ENCODE data around the gene PDE5A.

PDE5A gene

DNA sequence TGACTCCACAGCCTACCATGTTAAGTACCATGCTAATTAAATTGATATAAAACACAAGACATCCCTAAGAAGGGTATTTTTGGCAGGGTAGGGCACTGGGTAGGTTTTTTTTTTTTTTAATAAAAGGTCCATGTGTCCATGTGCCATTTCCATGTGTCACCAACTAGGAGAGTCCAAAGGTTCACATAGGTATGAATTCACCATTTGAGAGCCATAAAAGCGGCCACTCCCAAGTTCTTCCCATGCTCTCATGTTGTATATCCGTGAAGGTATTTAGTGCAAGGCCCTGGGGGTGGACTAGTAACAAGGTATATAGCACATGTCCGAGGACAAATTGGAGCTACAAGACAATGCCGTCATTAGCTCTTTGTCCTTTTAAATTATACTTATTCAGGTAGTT is 107.3 kb downstream of the PDE5A start:
- DNase-seq (ENCODE audit: low read depth in 2 of 2): no peak

DNA sequence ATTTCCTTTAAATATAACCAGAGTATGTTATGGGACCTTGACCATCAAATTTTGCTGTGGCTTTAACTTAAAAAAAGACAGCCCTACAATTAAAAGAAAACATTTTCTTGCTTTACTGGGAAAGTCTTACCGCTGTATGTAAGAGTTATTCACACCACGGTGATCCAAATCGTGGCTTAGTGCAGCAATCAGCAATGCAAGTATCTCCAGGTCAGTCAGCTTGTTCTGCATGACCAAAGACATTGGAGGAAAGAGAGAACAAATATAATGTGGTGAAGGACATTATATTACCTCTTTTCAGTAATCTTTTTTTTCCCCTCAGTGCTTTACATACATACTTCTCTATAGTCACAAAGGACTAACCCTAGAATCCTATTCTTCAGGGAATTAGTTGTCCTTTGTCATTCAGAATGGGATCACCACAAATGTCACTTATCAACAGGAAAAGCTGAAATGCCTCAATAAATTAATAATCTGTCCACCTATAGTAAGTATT is 109.6 kb downstream of the PDE5A start:
- DNase-seq (ENCODE audit: low read depth in 2 of 2): no peak

DNA sequence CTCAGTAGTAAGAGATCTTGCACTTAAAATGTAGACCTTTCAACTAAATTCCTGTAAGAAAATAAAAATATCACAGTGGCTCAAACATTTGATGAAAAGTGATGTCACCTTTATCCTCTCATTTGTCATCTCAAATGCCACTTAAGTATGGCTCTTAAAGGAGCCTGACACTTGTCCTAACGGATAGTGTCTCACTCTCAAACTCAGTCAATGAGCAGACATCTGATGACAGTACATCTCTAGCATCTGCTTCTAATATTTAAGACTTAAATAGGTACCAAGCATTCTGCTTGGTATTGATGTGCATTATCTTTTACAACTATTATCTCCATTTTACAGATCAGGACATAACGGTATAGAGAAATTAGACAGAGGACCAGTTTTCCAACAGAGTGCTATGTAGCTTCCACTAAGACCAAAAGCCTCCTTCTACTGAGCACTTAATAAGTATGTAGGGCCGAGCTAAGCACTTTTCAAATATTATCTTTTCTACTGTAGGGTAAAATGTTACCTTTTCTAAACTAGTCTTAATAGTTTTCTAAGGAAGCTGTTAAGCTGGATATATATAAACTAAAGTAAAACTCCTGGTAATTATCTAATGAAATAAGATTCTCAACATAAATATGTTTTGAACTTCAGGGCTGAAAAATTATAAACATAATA is 110.2 kb downstream of the PDE5A start:
- no peak for DNase-seq (ENCODE audit: low read depth in 2 of 2)

DNA sequence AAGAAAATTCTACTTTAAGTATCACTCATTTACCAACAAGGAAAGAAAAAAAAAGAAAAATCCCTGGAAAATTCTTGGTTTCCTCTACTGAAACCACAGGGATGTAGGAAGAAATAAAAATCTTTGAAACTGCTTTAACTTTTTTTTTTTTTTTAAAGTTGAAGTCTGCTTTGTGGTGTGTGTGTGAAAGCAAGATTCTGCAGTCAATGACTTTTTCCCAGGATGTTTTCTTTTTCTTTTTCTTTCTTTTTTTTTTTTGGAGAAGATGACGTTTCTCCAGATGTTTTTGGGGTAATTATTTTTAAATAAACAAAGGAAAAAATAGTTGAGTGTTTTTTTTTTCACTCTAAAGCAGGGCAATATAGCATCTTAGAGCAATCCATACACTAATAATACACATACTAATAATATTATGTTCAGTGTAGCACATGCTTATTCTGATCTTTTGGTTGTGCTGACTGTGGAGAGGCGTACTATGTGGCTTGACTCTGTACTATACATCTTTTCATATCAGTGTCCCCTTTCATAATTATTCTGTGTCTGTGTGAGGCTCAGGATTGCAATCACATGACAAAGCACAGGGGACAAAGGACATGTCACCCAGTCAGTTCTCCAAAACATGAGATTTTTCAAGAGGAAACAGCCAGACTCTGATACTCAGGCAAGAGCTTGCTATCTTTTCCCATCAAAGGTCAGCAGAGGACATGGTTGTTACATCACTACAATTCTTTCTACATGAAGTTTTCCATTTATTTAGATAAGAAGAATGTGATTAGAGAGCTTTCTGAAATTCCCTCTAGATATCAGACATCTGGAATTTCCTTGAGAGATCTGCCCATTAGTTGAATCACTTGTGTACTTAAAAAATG is 111.0 kb downstream of the PDE5A start:
- DNase-seq (ENCODE audit: low read depth in 2 of 2): no peak

DNA sequence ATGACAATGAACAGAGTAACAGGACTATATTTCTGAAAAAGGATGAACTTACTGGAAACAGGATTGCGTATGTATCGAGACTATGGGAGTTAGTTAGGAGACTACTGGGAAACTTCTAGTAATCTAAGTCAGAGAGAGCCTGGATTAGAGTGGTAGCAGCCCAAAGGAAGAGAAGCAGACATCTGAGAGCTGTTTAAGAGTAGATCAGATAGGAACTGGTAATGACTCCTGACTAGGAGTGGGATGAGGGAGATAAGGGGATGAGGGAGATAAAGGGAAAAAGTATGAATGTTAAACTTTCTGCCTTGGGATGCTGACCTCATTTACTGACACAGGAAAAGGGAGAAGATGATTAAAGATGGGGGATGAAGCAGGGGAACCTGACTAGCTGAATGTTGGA is 116.2 kb downstream of the PDE5A start:
- no peak for DNase-seq (ENCODE audit: low read depth in 2 of 2)

DNA sequence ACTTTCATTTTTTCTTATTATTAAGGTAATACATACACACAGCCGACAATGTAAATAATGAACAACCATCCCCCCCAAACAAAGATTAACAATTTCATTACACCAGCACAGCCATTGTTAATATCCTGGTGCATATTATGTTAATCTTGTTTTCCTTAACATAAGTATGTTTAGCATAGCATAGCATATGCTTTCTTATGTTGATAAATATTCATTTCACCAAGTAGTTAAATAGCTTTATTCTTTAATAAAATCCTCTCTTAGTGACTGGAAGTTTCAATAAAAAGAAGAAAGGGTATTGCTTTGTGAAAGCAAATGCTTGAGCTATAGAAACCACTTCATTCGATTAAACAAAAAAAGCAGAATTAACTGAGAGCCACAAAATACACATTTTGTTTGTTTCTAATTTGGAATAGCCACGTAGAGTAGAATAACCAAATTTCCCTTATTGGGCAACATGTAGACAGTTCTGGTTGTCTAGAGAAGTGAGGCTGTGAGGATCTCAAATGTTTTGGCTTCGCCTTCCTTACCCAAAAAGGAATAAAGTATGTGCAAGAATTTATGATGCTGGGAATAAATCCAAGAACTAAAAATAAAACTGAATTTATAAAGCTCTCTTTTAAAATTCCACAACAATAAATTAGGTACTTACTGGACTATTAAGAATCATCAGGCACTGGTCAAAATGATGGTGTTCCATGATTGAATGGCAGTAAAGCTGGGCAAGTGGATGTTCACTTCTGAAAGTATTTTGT is 118.0 kb downstream of the PDE5A start:
- DNase-seq (ENCODE audit: low read depth in 2 of 2): no peak

DNA sequence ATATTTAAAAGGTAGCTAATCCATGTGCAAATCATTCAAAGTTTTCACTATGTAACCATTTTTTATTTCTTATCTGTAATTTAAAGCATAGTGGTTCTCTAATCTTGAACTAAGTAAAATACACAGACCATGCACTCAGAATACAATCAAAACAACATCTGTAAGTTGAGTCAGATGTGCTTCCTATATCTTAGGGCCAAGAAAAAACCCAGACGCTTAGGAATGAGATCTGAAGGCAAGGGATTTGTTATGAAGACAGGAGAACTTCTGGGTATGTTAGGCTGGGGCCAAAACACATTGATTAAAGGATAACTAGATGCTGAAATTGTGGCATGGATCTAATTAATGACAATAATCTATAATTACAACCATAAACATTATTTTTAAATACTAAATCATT is 120.3 kb downstream of the PDE5A start:
- no peak for DNase-seq (ENCODE audit: low read depth in 2 of 2)

DNA sequence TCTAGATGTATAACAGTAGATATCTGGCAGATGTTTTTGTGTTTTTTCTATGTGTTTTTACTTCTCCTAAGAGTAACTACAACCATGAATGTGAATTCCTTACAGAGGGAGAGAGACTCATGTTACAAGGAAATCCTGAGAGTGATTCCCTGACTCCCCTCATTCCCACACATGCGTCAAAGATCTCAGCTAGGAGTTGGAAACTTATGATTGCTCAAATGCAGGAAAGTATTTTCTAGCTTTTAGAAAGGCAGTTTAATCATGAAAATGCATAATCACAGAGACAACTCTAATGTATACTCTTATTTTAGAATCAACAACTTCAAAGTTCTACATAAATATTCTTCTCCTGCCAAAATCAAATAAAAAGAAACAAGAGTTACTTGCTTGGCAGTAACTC is 121.8 kb downstream of the PDE5A start:
- DNase-seq (ENCODE audit: low read depth in 2 of 2): no peak

DNA sequence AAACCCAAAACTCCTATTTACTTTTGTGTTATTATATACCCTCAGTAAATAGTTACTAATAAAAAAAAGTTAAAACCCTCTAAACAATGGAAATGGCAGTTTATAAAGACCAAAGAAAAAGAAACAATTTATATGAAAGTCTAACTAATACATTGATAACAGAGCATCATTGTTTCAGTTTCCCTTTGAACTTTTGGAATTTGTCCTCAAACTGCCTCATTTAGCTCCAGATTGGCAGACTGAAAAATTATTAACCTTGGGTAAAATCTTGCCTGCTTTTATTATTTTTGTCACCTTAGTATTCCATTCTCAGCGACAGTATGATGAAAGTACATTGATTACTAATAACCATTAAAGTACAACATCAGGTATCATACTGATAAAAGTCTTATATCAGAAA is 124.0 kb downstream of the PDE5A start:
- no peak for DNase-seq (ENCODE audit: low read depth in 2 of 2)

DNA sequence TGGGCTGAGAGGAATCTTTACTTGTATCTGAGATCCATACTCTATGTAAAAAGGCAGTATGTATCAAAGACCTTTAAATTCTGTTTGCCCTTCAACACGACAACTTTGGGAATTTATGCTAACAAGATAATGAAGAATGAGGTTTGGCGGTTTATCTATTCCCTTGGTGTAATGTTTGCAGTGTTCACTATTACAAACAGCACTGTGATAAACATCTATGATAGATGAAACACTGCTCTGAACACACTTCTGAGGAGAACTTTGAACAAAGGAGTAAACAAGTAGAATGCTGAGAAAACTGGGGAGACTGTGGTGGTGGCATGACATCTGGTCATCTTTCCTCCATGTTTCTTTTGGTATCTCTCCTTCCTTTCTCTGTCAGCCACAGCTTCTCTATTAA is 126.9 kb downstream of the PDE5A start:
- no peak for DNase-seq (ENCODE audit: low read depth in 2 of 2)

DNA sequence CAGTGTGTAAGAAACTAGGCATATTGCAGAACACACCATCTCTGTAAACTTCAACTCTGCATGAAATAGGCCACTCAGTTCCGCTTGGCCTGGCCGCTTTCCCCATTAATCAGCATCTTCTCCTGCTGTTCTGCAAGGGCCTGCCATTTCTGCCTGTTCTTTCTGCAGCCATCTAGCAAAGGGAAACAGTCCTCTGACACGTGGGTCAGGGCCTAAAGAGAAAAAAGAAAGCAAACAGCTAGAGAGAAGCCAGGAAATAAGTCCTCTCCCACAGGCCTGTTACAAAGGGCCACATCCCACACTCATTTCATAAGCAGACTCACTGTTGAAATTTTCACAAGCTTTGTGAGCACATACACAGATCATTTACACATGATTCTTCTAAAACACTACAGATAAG is 130.1 kb downstream of the PDE5A start:
- DNase-seq (ENCODE audit: low read depth in 2 of 2): no peak

DNA sequence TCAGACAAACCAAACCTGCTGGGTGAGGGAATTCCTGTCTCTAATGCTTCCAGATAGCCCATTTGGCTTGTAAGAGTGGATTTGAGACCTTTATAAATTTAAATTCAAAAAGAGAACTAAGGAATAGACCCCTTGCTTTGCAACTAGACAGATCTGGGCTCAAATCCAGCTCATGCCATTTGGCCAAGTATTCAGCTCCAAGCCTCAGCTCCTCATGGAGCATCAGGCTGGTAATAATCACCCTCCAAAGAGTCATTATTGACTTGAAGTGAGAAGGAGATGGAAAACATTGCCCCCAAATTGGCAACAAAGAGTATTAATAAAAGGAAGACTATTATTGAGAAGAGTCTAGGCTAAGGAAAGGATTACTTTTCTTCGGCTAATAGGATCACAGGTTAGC is 134.7 kb downstream of the PDE5A start:
- no peak for DNase-seq (ENCODE audit: low read depth in 2 of 2)

DNA sequence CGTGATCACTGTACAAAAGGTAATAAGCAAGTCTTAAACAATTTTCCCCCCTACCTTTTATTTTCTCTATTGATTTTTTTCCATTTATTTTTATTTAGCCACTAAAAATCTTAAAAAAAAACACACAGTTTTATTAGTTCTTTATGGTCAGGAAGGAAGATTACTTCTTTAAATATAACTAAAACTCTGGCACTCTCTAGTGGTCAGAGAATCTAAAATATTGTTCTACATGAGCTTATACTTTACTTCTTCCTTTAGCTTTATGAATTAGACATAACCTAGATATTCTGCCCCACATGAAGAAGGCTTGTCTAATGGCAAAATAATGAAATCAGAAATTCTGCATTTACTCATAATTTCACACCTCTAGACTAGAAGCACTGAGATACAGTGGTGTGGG is 135.2 kb downstream of the PDE5A start:
- DNase-seq (ENCODE audit: low read depth in 2 of 2): no peak

DNA sequence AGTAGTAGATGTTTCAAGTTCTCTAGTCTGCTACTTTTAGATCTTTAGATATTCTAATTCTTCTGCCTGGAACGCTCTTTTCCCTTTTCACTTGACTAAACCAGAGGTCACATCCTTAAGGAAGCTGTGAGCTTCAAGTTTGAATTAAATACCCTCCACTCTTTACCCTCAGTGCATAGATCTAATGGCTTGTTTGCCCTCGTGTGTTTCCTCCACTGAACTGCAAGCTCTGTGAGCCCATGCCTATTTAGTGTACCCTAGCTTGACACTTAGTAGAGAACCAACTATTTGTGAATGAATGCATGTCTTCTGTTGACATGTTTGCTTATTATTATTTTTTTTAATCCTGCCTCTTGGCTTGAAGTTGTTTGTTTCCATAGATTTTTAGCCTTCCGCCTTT is 138.3 kb downstream of the PDE5A start:
- DNase-seq (ENCODE audit: low read depth in 2 of 2): no peak

DNA sequence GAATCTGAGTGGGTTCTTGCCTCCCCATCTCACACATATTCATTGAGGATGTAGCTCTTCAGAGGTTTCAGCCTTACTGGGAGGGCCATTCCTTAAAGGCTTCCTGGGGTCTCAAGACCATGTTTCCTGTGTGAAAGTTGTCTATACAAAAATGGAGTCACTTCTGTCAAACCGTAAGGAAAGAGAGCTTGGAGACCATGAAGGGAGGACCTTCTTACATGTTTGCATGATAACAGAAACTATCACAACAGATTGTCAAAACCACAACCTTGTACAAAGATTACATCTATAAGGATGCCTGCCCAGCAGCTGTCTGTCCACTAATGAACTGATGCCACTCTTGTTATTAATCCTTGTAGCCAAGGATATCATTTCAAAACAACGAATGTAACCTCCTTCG is 139.3 kb downstream of the PDE5A start:
- no peak for DNase-seq (ENCODE audit: low read depth in 2 of 2)

DNA sequence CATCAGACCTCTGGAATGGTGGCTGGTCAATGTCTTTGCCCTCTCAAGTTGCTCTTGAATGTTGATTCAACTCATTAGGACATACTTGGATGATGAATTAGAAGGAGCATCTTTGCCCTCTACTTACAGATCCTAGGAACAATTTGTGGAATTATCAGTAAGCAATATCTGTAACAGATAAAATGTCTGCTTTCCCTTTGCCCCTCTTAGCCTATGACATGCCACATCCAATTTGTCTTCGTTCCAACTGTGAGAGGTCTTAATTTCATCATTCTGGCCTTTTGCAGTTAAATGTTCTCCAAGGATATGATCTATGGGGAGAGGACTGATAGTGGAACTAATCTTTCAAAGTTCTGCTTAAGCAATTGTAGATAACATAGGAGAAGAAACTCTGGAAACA is 148.3 kb downstream of the PDE5A start:
- DNase-seq (ENCODE audit: low read depth in 2 of 2): no peak

DNA sequence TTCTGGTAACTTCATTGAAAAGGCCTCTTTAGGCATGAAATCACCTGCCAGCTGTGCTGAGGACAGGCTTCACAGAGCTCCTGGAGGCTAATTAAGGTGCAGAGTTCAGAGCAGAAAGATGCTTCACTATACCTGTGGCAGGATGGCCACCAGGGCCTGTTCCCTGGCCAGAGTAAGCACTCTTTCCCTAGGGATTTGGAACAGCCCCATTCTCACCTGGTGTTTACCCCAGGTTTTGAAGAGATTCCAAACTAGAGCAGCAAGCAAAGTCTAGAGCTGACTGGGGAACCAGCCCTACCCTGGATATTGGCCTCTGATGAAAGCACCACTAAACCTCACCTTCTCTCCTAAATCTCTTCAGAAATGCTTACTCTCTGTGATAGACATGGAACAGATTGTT is 148.8 kb downstream of the PDE5A start:
- no peak for DNase-seq (ENCODE audit: low read depth in 2 of 2)

DNA sequence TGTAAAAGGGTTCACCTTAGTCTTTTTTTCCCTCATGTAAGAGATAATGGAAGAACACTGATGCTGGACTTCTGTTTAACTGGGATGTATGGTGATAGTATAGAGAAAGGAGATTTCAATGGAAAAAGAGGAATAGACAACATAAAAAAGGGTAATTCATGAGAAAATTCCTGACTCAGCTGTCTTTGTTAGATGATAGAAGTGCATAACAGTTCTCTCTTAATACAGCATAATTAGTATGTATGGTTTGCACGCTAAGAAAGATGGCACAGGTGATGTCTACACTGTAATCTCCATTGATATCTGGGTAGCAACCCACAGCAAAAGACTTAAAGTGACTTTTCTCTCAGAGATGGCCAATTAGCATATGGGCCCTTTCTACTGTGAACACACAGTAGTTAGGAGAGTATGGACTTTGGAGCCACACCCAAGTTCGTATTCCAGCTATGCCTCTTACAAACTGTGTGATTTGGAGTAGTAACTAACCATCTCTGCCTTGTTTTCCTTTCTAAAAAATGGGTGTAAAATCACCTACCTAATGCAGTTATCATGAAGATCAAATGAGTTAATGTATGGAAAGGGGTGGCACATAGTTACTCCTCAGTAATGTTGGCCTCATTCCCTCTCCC is 149.3 kb downstream of the PDE5A start:
- DNase-seq (ENCODE audit: low read depth in 2 of 2): no peak

DNA sequence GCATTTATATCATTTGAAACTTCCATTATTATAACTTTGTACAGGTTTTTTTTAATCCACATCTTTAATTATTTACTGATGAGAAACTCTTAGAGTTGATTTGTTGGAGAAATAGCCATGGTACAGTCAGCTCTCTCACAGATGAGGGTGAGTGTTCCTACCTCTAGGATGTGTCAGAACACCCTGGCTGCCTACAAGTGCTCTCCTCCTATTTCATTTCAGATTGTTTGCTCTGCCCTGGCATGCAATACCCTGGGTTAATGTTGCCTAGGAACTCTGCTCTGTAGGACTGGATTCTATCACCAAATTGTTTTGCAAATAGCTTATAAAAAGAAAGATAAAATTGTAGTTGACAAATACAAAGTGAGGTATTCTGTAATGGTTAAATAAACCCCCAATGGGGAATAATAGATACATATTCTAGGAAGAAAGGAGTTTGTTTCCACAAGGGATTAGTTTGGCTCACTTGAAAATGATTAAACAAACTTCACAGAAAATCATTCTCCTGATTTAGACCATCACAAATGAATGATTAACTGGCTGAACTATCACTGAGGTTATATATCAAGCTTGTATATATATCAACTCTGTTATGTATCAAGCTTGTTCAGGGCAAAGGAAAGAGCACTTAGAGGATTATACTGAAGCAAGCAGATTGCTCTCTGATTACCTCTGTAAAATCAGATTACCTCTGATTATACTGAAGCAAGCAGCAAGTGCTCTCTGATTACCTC is 150.0 kb downstream of the PDE5A start:
- no peak for DNase-seq (ENCODE audit: low read depth in 2 of 2)

DNA sequence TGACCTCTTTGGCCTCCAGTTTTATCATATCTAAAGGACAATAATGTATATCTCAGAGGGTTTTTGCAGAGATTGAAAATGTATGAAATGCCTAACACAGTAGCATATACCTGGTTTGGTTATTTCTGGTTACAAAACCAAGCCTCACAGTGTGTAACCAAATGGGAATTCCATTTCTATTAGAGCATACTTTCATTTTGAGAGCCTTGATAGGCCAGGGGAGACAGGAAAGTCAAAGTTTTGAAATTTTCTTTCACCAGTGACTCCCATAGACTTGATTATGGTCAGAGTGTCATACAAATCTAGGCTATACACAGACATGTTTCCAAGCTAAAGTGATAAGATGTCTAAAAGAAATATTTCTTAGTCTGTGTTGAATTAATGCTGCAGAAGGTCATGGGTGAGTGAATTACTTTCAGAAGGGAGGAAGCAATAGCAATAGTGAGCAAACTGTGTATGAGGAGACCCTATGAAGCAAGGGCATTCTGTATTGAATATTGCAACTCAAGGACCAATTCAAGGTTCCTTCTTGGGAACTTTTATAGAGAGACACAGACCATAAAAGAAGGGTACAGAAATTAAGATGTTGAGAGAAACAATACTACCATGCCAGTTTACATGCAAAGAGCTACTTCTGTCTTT is 151.1 kb downstream of the PDE5A start:
- no peak for DNase-seq (ENCODE audit: low read depth in 2 of 2)

DNA sequence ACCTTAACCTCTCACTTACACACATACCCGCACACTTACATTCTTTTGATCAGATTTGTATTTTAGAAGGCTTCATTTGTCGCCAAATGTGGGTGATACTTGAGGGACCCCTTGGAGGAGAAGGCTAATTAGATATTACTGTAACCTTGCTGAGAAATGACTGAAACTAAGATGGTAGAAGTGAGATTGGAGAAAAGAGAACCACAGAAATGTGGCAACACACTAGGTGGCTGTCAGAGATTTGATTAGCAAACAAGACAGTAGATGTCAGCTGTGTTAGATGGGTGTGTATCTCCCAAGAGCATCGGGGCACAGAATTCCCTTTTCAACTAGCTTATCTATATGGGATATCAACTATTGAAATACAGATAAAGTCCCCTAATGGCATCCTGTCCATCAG is 157.3 kb downstream of the PDE5A start:
- no peak for DNase-seq (ENCODE audit: low read depth in 2 of 2)
